Sigmoid colon (tissue), 4 donors: Measurements from ENCODE around the gene SSX2.
"Not testable (repeated sequence)": the region's sequence is repeated elsewhere in the genome, so short reads cannot be mapped to it uniquely, and the experiment has no call there.

ENCODE experiments used
- CTCF ChIP-seq, 4 experiments: fragments of 450-650 bp in 3 of 4; fragments of 200-600 bp in 1 of 4; IDR thresholded peaks; one replicate each; pipeline ENCODE4 v1.5.1; 2016 to 2019; ENCODE audit warnings: antibody characterized with exemption in 4 of 4, mild to moderate bottlenecking in 3 of 4, moderate library complexity in 2 of 4
- EP300 ChIP-seq, 4 donors: sonication (generic); formaldehyde crosslinking; IDR thresholded peaks; one replicate each; pipeline ENCODE4 v1.6.1; 2017; ENCODE audit warnings: antibody characterized with exemption in 4 of 4
- POLR2A ChIP-seq, 2 donors: fragments of 450-650 bp; IDR thresholded peaks; one replicate each; pipeline ENCODE4 v1.6.1; 2016; ENCODE audit warnings: antibody characterized with exemption in 2 of 2, mild to moderate bottlenecking in 2 of 2, moderate library complexity in 2 of 2
- POLR2AphosphoS5 ChIP-seq, 4 donors: sonication (generic); formaldehyde crosslinking; IDR thresholded peaks; one replicate each; pipeline ENCODE4 v1.6.1; 2017; ENCODE audit warnings: antibody characterized with exemption in 4 of 4

- not testable (repeated sequence) for TF ChIP-seq POLR2AphosphoS5, CTCF, POLR2A, EP300 (IDR thresholded peaks at IDR 0.05)
These were observed 58.0 kb downstream of the SSX2 start for GRCh38 chrX:52648956-52649355.
